Measurements from ENCODE around the gene TACC3.

TACC3 gene

GRCh38 chr4:1731180-1731579 lies 9.9 kb downstream of the TACC3 start:
- Histone ChIP-seq H3K27me3 (replicated peaks; ENCODE audit: control insufficient read depth, insufficient read depth, low read length) (no peaks in the 10 kb centered on the region), H3K36me3 (ENCODE audit: control insufficient read depth, insufficient read depth, low read length) (peaks cover 58% of the 10 kb centered on the region), H3K4me3 (replicated peaks; ENCODE audit: low read depth, low read length) (no peak overlapping the region)
- TF ChIP-seq CTCF (IDR thresholded peaks at IDR 0.05; ENCODE audit: insufficient read depth, low read length, poor library complexity, severe bottlenecking), result no peak
- no peak for DNase-seq (ENCODE audit: extremely low read depth, insufficient read length)

- H3K4me3 ChIP-seq (replicated peaks; ENCODE audit: low read depth, low read length), result no peak overlapping the region
- TF ChIP-seq CTCF (IDR thresholded peaks at IDR 0.05; ENCODE audit: insufficient read depth, low read length, poor library complexity, severe bottlenecking), result no peak
- no peaks in the 10 kb centered on the region for H3K27me3 ChIP-seq (replicated peaks; ENCODE audit: control insufficient read depth, insufficient read depth, low read length)
- no peak for DNase-seq (ENCODE audit: extremely low read depth, insufficient read length)
- H3K36me3 ChIP-seq (ENCODE audit: control insufficient read depth, insufficient read depth, low read length), result peaks cover 64% of the 10 kb centered on the region
These were observed 11.6 kb downstream of the TACC3 start for GRCh38 chr4:1732911-1733310.

GRCh38 chr4:1735215-1735614 lies 13.9 kb downstream of the TACC3 start:
- H3K27me3 ChIP-seq (replicated peaks; ENCODE audit: control insufficient read depth, insufficient read depth, low read length), result no peaks in the 10 kb centered on the region
- TF ChIP-seq CTCF (IDR thresholded peaks at IDR 0.05; ENCODE audit: insufficient read depth, low read length, poor library complexity, severe bottlenecking), result no peak
- DNase-seq (ENCODE audit: extremely low read depth, insufficient read length), result no peak
- no peak overlapping the region for H3K4me3 ChIP-seq (replicated peaks; ENCODE audit: low read depth, low read length)
- peaks cover 62% of the 10 kb centered on the region for H3K36me3 ChIP-seq (ENCODE audit: control insufficient read depth, insufficient read depth, low read length)

- DNase-seq (ENCODE audit: extremely low read depth, insufficient read length), result no peak
- Histone ChIP-seq H3K36me3 (ENCODE audit: control insufficient read depth, insufficient read depth, low read length) (peaks cover 64% of the 10 kb centered on the region), H3K27me3 (replicated peaks; ENCODE audit: control insufficient read depth, insufficient read depth, low read length) (no peaks in the 10 kb centered on the region), H3K4me3 (replicated peaks; ENCODE audit: low read depth, low read length) (no peak overlapping the region)
- no peak for TF ChIP-seq CTCF (IDR thresholded peaks at IDR 0.05; ENCODE audit: insufficient read depth, low read length, poor library complexity, severe bottlenecking)
These were observed 15.5 kb downstream of the TACC3 start for GRCh38 chr4:1736812-1737211.

- no peaks in the 10 kb centered on the region for H3K27me3 ChIP-seq (replicated peaks; ENCODE audit: control insufficient read depth, insufficient read depth, low read length)
- no peak for DNase-seq (ENCODE audit: extremely low read depth, insufficient read length)
- H3K36me3 ChIP-seq (ENCODE audit: control insufficient read depth, insufficient read depth, low read length), result peaks cover 63% of the 10 kb centered on the region
- TF ChIP-seq CTCF (IDR thresholded peaks at IDR 0.05; ENCODE audit: insufficient read depth, low read length, poor library complexity, severe bottlenecking), result no peak
- no peak overlapping the region for H3K4me3 ChIP-seq (replicated peaks; ENCODE audit: low read depth, low read length)
These were observed 16.3 kb downstream of the TACC3 start for GRCh38 chr4:1737666-1738065.

GRCh38 chr4:1738410-1738809 lies 17.1 kb downstream of the TACC3 start:
- Histone ChIP-seq H3K36me3 (ENCODE audit: control insufficient read depth, insufficient read depth, low read length) (peaks cover 60% of the 10 kb centered on the region), H3K27me3 (replicated peaks; ENCODE audit: control insufficient read depth, insufficient read depth, low read length) (no peaks in the 10 kb centered on the region), H3K4me3 (replicated peaks; ENCODE audit: low read depth, low read length) (no peak overlapping the region)
- no peak for TF ChIP-seq CTCF (IDR thresholded peaks at IDR 0.05; ENCODE audit: insufficient read depth, low read length, poor library complexity, severe bottlenecking)
- DNase-seq (ENCODE audit: extremely low read depth, insufficient read length), result no peak

All from GM06990 (cell line).